Tibial nerve (tissue), 4 donors: ENCODE data around the gene SLC8B1. TPM values are rescaled to one million over a fixed set of nuclear protein-coding genes. Genes with fewer than 3 reads are reported as not detected.

Experiments used
- DNase-seq, 2 donors: peaks; one replicate each; pipeline ENCODE4 v3.0.0-alpha.2; 2019; ENCODE audit warnings: low spot score in 2 of 2
- H3K27ac ChIP-seq, 4 donors: fragments of 200-600 bp; sonication (generic) in 3 of 4; one replicate each; pipeline ENCODE4 v1.5.1; 2017 to 2019; ENCODE audit warnings: mild to moderate bottlenecking in 1 of 4
- H3K27me3 ChIP-seq, 2 donors: fragments of 200-600 bp; sonication (generic) in 1 of 2; one replicate each; pipeline versions ENCODE4 v1.5.1 to v1.6.0; 2017 to 2019
- H3K36me3 ChIP-seq, 3 donors: fragments of 200-600 bp; sonication (generic); one replicate each; pipeline ENCODE4 v1.5.1; 2018 to 2019
- H3K4me1 ChIP-seq, 4 donors: fragments of 200-600 bp; sonication (generic) in 3 of 4; one replicate each; pipeline ENCODE4 v1.5.1; 2017 to 2019
- H3K4me3 ChIP-seq, 4 donors: fragments of 200-600 bp; sonication (generic) in 3 of 4; one replicate each; pipeline ENCODE4 v1.5.1; 2017 to 2019; ENCODE audit warnings: mild to moderate bottlenecking in 1 of 4, moderate library complexity in 1 of 4
- H3K9me3 ChIP-seq, 4 donors: fragments of 200-600 bp; sonication (generic) in 3 of 4; one replicate each; pipeline ENCODE4 v1.5.1; 2017 to 2019
- EP300 ChIP-seq, 2 donors: sonication (generic); formaldehyde crosslinking; IDR thresholded peaks; one replicate each; pipeline ENCODE4 v1.6.1; 2017; ENCODE audit warnings: antibody characterized with exemption in 2 of 2, mild to moderate bottlenecking in 1 of 2
- POLR2A ChIP-seq, 2 donors: fragments of 450-650 bp; IDR thresholded peaks; one replicate each; pipeline ENCODE4 v1.6.1; 2017; ENCODE audit warnings: antibody characterized with exemption in 2 of 2, mild to moderate bottlenecking in 2 of 2, moderate library complexity in 2 of 2
- WGBS, 2 donors: methylation state at CpG; one replicate each; pipeline ENCODE4 v1.1.5; 2018; 5-methylcytosine and 5-hydroxymethylcytosine counted together
- total RNA-seq, 4 donors: library from RNA; depleted of rRNA; stranded (reverse); fragments of >200 nt; gene quantifications; one replicate each; pipeline ENCODE4 v1.1.0, GENCODE V29; 2016
- TF ChIP-seq, protein P1 (sequence below), 5 experiments: fragments of 200-600 bp in 3 of 5; fragments of 450-650 bp in 2 of 5; sonication (generic) in 3 of 5; IDR thresholded peaks; one replicate each; pipeline ENCODE4 v1.5.1; 2016 to 2019; ENCODE audit warnings: antibody characterized with exemption in 5 of 5, mild to moderate bottlenecking in 3 of 5, moderate library complexity in 2 of 5

SLC8B1 gene
- total RNA-seq, 4 donors from 2014 or later, result 52.0 to 73.5 (median 61.2) TPM

DNA sequence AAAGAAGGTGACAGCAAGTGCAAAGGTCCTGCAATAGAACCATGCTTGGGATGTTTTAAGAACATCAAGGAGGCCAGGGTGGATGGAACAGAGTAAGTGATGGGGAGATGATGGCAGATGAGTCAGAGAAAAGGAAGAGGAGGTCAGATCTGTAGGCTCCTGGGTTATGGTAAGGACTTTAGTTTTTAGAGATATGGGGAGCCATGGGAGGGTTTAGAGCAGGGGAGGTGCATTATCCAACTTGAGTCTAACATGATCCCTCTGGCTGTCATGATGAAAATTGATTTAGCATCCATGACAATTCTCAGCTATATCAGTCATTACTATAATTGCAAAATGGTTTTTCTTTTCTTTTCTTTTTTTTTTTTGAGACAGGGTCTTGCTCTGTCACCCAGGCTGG lies 16.2 kb upstream of the SLC8B1 start:
- no peak for DNase-seq
- Histone ChIP-seq H3K4me1 (no peaks in the 10 kb centered on the region), H3K9me3 (no peaks in the 10 kb centered on the region), H3K27ac (no peak overlapping the region), H3K27me3 (no peaks in the 10 kb centered on the region), H3K4me3 (no peak overlapping the region), H3K36me3 (no peaks in the 10 kb centered on the region)
- no peak for TF ChIP-seq POLR2A (IDR thresholded peaks at IDR 0.05)
- TF ChIP-seq, protein P1, sequence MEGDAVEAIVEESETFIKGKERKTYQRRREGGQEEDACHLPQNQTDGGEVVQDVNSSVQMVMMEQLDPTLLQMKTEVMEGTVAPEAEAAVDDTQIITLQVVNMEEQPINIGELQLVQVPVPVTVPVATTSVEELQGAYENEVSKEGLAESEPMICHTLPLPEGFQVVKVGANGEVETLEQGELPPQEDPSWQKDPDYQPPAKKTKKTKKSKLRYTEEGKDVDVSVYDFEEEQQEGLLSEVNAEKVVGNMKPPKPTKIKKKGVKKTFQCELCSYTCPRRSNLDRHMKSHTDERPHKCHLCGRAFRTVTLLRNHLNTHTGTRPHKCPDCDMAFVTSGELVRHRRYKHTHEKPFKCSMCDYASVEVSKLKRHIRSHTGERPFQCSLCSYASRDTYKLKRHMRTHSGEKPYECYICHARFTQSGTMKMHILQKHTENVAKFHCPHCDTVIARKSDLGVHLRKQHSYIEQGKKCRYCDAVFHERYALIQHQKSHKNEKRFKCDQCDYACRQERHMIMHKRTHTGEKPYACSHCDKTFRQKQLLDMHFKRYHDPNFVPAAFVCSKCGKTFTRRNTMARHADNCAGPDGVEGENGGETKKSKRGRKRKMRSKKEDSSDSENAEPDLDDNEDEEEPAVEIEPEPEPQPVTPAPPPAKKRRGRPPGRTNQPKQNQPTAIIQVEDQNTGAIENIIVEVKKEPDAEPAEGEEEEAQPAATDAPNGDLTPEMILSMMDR (IDR thresholded peaks at IDR 0.05), result no peak
- no peak for TF ChIP-seq EP300 (IDR thresholded peaks at IDR 0.05)

DNA sequence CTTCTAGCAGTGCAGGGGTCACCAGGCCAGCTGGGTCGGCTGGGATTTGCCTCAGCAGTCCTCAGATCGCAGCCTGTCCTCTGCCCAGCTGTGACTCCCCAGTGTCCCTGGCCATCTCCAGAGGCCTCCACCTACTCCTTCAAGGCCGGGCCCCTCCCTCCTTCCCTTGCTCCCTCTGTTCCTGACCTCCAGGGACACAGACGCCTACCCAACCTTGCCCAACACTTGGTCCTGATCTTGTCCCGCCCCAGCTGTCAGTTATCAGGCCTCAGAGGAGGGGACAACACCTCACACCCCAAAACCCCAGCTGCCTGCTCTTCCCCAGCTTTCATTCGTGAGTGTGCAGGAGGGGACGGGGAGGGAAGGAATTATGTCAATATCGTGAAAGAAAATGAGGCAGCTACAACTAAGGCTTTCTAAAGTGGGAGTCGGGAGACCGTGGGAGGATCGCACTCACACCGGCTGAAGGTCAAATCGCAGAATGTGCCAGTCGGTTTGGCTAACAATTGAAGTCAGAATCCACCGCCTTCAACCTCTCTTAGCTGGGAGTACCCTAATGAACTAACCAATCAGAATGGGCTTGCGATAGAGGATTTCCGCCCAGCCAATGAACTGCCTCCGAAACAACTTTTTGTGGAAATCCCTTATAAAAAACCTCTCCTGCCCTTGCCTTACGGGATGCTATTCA lies 14.1 kb upstream of the SLC8B1 start:
- Histone ChIP-seq H3K4me1 (no peaks in the 10 kb centered on the region), H3K9me3 (no peaks in the 10 kb centered on the region), H3K27me3 (no peaks in the 10 kb centered on the region), H3K36me3 (no peaks in the 10 kb centered on the region), H3K4me3 (no peak overlapping the region), H3K27ac (no peak overlapping the region)
- no peak for TF ChIP-seq EP300 (IDR thresholded peaks at IDR 0.05)
- TF ChIP-seq, protein P1 (IDR thresholded peaks at IDR 0.05), result no peak
- no peak for TF ChIP-seq POLR2A (IDR thresholded peaks at IDR 0.05)
- DNase-seq, result no peak
- 48 to 56% methylated on average over 18 to 19 of the region's 19 CpGs for WGBS, 2 donors

DNA sequence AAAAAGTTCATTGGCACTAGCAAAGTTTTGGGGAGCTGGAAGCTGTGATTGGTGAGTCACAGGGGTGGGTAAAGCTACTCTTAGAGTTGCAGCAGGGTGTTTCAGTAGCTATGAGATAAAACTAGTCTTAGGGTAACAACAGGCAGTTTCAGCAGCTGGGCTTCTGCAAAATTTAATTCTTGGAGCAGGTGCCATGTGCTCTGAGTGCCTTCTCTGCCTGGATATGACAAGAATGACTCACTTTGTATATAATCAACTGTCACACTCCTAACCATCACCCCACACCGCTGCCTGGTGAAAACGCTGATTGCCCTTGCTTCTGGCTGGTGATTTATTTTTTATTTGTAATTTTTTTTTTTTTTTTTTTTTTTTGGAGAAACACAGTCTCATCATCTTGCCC lies 13.0 kb upstream of the SLC8B1 start:
- Histone ChIP-seq H3K36me3 (no peaks in the 10 kb centered on the region), H3K27me3 (no peaks in the 10 kb centered on the region), H3K4me3 (no peak overlapping the region), H3K4me1 (no peaks in the 10 kb centered on the region), H3K27ac (no peak overlapping the region), H3K9me3 (no peaks in the 10 kb centered on the region)
- no peak for TF ChIP-seq POLR2A (IDR thresholded peaks at IDR 0.05)
- WGBS, 2 donors, result 89 to 90% methylated on average over 2 of the region's 2 CpGs
- DNase-seq, result no peak

DNA sequence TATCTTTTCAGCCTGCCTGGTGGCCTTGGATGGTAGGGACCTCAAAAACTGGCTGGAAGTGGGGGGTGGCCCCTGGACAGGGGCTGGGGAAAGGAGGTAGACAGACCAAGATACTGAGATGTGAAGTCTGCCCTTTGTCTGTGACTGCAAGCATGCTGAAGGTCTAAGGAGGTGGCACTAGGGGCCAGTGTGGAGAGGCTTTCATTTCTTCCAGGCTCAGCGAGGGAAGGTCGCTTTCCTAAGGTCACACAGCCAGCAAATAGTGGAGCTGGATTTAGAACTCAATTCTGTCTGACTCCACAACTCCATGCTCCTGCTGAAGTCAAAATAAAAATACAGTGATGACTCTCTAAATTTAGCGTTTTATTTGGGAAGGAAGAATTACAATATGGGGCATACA lies 12.2 kb upstream of the SLC8B1 start:
- Histone ChIP-seq H3K9me3 (no peaks in the 10 kb centered on the region), H3K4me3 (no peak overlapping the region), H3K27ac (no peak overlapping the region), H3K4me1 (no peaks in the 10 kb centered on the region), H3K27me3 (no peaks in the 10 kb centered on the region), H3K36me3 (no peaks in the 10 kb centered on the region)
- DNase-seq, result no peak
- TF ChIP-seq, protein P1 (IDR thresholded peaks at IDR 0.05), result no peak
- TF ChIP-seq POLR2A (IDR thresholded peaks at IDR 0.05), result no peak
- no peak for TF ChIP-seq EP300 (IDR thresholded peaks at IDR 0.05)
- 84 to 91% methylated on average over 3 of the region's 3 CpGs for WGBS, 2 donors

DNA sequence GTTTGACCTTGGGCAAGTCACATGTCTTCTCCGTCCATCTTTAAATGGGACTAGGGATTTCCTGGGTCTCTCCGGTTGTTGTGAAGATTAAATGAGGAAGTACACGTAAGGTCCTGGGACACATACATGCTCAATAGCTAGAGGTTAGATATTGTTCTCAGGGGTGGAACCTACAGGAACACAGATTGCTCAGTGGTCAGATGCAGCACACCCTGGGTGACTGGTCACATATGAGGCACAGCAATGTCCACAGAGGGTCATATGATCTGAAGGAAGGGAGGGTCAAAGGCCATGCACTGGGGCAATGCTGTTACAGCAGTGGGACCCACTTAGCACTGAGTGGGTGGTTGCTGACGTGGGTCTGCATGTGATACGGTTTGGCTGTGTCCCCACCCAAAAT lies 11.4 kb upstream of the SLC8B1 start:
- no peak overlapping the region for H3K27ac ChIP-seq
- H3K36me3 ChIP-seq, result no peaks in the 10 kb centered on the region
- H3K27me3 ChIP-seq, result no peaks in the 10 kb centered on the region
- WGBS, 2 donors, result 75 to 82% methylated on average over 5 of the region's 5 CpGs
- H3K4me1 ChIP-seq, result no peaks in the 10 kb centered on the region
- H3K9me3 ChIP-seq, result no peaks in the 10 kb centered on the region
- DNase-seq, result no peak
- H3K4me3 ChIP-seq, result no peak overlapping the region
- TF ChIP-seq, protein P1 (IDR thresholded peaks at IDR 0.05), result no peak
- no peak for TF ChIP-seq POLR2A (IDR thresholded peaks at IDR 0.05)
- TF ChIP-seq EP300 (IDR thresholded peaks at IDR 0.05), result no peak

DNA sequence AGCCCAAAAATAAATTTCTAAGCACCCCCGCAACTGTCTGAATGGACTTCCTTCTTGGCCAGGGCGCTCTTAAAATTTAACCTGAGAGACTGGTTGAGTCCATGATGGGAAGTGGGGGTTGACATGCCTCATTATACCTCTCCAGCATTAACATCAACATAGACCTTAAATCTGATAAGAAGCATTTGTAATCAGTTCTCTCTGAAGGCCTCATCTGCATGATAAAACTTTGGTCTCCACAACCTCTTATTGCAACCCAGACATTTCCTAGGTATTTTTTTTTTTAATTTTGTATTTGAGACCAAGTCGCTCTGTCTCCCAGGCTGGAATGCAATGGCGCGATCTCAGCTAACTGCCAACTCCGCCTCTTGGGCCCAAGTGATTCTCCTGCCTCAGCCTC lies 10.4 kb upstream of the SLC8B1 start:
- H3K27me3 ChIP-seq, result no peaks in the 10 kb centered on the region
- TF ChIP-seq, protein P1 (IDR thresholded peaks at IDR 0.05), result no peak
- TF ChIP-seq POLR2A (IDR thresholded peaks at IDR 0.05), result no peak
- TF ChIP-seq EP300 (IDR thresholded peaks at IDR 0.05), result no peak
- 86 to 96% methylated on average over 6 of the region's 6 CpGs for WGBS, 2 donors
- H3K36me3 ChIP-seq, result no peaks in the 10 kb centered on the region
- no peaks in the 10 kb centered on the region for H3K4me1 ChIP-seq
- no peak overlapping the region for H3K27ac ChIP-seq
- no peaks in the 10 kb centered on the region for H3K9me3 ChIP-seq
- H3K4me3 ChIP-seq, result no peak overlapping the region
- no peak for DNase-seq
